ENCODE measurements around the gene CAMTA1. TPM values are rescaled to one million over a fixed set of nuclear protein-coding genes. Genes with fewer than 3 reads are reported as not detected.

The CAMTA1 gene
- total RNA-seq, 1 donor from 2014 or later = 79.3 TPM

DNA sequence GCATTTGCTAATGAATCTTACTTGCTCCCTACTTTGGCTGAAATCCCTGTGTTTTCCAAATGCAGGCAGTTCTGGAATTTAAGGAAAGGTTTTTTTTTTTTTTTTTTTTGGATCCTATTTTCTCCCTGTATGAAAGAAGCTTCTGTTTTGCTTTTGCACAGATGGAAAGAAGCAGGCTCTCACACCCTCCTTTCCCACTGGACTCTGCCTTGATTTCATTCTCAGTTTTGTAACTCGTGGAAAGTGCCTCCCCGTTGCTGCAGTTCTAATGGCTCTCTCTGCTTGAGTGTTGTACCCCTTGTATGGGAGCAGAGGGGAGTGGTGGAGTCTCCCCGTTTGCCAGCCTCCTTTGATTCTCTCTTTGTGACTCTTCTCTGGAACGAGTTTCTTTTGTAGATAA lies 291.9 kb downstream of the CAMTA1 start:
- no peak for DNase-seq (ENCODE audit: low read depth)

DNA sequence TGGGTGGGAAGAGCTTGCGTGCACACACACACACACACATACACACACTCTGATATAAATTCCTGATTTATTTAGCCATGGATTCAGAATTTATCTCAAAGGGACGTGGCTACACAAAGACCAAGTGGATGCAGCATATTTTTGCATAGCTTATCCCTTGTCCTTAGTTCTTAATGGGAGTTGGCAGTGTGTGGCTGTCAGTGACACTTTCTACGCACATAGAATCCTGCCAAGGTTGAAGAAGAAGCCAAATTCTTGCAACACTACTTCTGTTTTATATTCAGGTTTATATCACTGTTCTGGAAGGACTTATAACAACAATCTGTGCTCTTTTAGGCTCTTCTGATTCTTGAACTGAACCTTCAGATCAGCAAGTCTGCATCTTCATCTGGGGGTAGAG lies 292.7 kb downstream of the CAMTA1 start:
- DNase-seq (ENCODE audit: low read depth) = no peak

DNA sequence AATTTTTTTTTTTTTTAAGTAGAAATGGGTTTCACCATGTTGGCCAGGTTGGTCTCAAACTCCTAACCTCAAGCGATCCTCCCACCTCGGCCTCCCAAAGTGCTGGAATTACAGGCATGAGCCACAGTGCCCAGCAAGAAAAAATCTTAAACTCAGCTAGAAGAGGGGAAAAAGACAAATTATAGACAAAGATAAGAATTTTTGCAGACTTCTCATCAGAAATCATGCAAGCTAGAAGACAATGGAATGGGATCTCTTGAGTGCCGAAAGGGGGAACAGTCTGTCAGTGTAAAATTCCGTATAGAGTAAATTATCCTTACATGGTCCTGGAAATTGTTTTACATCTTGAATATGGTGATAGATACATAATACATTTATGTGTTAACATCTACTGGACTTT lies 294.4 kb downstream of the CAMTA1 start:
- DNase-seq (ENCODE audit: low read depth) = no peak

DNA sequence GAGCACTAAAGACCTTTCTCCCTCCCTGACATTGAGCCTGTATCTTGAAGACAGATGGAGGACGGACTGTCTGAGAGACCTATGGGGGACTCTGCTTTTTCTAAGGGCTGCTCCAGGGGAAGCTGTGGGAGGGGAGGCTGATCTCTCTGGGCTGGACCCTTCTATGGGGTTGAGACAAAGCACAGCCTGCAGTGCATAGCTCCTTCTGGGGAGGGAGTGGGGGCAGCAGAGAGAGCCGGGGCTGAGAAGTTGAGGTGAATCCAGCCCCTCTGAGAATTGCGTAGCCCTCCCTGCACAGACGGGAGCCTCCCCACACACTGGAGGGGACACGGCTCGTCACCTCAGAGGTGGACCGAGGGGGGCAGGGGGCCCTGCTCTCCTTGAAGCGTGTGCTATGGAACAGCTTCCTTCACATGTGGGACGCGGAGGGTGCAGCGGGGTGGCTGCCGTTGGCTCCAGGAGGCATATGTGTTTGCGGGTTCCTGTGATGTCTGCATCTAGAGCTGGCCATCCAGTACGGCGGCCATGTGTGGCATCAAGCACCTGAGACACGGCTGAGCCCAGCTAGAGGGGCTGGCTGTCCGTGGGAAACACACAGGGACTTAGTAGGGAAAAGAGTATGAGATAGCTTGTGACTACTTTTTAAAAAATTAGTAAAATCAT lies 299.1 kb downstream of the CAMTA1 start:
- DNase-seq (ENCODE audit: low read depth) = no peak

DNA sequence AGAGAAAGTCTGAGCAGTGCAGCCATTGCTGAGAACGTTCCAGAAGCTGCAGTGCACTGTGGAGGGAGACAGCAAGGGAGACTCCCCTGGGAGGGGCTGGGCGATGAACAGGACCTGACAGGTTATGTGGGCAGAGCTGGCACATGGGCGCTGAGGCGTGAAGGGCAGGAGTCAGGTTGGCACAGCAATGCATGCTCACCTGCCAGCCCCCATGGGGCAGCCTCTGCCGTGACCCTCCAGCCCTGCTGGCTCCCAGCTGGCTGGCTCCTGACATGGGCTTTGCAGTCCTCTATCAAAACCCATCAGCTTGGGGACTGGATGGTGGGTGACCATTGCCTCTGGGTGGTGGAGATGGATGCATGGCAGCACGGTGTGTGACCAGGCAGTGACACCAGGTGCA lies 300.3 kb downstream of the CAMTA1 start:
- no peak for DNase-seq (ENCODE audit: low read depth)

DNA sequence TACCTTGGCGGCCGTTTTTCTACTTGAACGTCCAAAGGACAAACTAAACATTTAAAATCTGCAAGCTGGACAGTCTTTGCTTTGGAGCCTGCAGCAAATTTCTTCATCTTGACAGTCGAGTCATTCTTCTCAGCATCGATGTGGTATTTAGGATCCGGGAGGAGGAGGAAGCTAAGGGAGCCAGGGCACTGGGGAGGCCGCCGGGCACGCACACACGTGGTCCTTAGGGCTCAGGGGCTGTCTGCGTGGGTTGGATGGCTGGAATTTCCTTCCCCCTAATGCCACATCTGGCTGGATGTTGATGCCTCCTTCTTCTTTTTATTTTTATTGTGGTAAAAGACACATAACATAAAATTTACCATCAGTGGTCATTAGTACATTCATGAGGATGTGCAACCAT lies 300.9 kb downstream of the CAMTA1 start:
- no peak for DNase-seq (ENCODE audit: low read depth)

DNA sequence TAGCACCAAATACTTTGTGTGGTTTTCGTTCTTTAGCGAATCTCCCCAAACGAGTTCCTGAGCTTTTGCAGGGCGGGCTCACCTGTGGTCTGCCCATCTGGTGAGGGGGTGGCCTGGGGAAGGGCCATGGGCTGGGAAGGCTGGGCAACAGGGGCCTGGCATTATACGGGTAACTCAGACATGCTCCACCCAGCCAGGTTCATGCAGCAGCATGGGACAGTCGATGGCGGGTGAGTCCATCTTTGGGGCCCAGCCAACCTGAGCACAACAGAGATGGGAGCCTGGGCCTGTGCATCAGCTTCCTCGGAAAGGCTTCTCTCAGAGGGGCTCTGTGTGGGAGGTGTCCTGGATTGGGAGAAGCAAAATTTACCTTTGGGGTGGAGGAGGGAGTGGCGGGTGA lies 302.6 kb downstream of the CAMTA1 start:
- no peak for DNase-seq (ENCODE audit: low read depth)

DNA sequence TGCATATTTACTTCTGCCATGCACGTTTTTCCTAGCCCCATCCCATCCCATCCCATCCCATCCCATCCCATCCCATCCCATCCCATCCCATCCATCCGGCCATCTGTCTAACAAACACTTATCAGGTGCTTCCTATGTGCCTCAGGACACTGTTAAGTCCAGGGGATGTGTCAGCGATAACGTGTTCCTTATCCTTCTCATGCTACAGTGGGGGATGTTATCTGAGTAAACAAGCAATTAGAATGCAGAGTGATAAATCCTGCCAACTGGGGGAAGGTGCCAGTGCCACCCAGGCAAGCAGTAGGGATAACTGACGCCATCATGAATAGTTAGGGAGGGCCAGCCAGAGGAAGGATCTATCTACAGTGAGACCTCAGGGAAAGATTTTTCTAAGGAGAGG lies 304.2 kb downstream of the CAMTA1 start:
- DNase-seq (ENCODE audit: low read depth) = no peak

DNA sequence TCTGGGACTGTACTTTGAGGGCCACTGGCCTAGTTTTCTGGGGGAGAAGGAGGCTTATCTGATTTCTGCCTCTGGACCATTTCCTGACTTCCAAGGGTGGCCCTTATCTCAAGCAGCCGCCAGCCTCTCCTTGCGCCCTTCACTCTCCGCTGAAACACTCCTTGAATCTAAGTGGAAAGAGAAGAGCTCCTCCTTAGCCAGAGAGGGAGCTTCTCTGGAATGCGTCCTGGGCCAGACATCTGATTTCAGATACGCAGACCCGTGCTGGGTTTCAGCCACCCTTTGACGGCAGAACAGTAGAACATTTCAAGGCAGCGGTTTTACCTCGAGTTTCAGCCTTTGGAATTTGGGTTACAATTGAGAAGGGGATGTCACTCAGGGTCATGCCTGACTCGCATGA lies 308.0 kb downstream of the CAMTA1 start:
- no peak for DNase-seq (ENCODE audit: low read depth)

DNA sequence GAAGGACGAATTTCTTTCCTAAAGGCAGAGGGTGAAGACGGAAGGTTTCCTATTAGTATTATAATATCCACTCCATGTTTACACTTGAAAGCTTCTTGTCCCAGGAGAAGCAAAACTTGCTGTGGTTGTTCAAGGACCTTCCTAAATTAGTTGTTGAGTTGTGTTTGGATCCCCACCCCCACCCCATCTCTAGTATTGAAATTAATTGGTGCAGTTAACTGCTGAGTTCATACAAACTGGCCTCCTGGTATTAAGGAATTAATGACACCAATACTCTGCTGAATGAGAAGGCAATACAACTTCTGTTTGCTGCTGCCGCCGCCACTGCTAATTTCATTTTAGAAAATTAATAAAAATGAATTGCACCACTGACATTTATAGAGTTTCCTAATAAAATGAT lies 308.8 kb downstream of the CAMTA1 start:
- no peak for DNase-seq (ENCODE audit: low read depth)

DNA sequence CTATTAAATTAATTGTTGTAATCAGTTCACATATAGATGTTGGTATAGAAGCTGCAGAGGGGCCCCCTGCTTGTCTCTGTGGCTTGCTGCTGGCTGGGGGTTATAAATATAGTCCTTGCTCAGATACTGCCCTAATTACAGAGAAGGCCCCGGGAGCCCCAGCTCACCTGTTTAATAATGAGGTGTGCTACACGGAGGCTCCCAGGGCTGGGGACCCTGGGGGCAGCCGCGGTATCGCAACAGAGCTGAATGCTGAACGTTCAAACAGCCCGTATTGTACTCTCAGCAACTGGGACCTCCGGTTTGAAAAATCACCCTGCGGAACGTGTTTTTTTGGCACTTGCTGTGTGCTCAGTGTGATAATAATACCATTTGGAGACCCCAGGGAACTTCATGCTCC lies 309.3 kb downstream of the CAMTA1 start:
- DNase-seq (ENCODE audit: low read depth) = no peak

DNA sequence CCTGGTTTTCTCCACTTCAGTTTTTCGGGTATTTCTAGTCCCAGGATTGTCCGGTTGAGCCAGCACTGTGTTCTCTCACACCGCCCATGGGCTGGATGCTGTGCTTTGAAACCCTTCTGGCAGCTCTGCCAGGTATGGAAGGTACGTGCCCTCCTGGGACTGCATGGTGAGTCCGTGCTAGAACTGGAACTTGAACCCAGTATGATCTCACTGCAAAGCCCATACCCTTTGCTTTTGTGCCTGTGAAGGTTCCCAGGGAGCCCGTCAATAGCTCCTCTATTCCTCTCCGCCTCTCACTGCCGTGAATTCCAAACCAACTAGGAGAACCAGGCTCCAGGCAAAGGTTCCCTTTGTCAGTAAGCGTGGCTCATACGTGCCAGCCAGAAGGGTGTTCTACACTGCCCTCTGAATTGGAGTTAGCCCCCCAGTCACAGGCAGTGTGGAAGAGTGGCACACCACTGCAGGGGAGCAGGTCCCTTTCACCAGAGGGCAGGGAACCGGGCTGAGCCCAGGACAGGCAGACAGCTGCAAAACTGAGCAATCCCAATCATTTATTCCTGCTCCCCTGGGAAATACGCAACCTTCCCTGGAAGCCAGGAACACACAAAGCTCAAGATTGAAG lies 310.2 kb downstream of the CAMTA1 start:
- DNase-seq (ENCODE audit: low read depth) = no peak

DNA sequence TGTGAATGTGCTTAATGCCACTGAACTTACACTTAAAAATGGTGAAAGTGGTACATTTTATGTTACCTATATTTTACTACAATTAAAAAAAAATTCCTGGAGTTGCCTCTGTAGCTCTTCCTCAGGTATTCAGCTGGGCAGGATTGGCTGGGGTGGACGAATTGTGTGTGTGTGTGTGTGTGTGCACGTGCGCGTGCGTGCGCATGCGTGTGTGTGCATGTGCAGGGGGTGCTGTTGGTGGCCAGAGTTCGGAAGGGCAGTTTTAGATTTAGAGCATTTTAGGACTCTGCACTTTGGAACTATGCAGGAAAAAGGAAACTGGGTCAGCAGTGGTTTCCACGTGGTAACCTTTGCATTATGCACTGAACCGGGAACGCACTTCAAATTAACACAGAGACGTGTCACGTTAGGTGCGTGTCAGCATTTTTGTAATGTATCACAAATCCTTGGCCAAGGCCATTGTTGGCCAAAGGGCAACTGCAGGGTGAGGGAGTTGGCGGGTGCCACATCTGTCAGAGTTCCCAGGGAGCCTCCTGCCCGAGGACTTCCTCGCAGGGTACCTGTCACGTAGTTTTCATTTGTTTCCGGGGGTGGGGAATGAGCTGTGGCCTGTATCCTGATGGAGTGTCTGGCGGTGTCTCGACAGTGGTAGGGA lies 312.8 kb downstream of the CAMTA1 start:
- no peak for DNase-seq (ENCODE audit: low read depth)

DNA sequence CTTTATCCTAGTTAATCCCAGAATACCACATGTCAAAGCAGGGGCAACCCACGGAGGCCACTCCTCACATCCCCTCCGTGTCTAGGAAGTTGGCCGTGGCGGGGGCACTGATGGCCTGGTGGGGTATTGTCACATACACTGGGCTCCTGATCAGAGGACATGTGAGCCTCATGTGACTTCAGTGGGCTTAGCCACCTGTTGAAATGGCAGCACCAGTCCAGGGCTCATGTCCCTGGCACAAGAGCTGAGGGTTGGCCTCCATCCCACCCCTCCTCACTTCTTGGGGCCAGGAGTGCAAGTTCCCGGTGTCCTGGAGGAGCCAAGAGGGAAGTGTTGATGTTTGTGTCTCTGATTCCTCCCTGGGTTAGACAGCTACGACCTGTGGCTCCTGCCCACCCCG lies 313.4 kb downstream of the CAMTA1 start:
- DNase-seq (ENCODE audit: low read depth) = no peak

DNA sequence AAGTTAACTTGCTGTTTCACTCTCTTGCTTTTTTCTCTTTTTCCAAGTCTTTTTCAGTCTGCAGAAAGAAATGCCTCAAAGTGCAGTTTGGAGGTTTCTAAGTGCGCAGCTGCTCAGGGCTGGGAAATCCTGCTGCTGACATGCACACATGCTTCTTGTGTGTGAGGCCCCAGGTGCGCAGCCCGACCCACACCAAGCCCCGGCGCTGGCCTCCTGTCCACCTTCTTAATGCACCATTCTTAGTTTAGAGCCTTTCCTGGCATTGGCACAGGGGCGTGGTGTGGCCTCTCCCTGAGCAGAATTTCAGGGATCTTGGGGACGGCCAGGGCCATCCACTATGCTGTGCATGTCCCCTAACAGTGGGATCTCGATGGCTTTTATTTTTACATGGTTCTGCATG lies 315.2 kb downstream of the CAMTA1 start:
- no peak for DNase-seq (ENCODE audit: low read depth)

DNA sequence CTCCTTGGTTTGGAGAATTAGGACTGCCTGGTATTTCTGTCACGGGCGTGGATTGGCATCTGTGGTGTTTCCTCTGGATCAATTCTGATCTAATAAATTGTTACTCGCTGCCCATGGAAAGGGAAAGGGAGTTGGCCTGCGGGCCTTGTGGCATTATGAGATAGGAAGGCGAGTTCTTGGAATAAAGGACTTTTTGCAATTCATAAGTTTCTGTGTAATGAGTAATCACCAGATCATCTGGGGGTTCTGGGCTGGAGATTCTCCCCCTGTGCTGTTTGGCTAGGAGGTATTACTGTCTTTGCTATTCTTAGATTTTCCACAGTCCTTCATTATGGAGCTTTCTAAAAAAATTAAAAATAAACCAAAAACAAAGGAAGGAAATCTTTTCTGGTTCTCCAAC lies 315.9 kb downstream of the CAMTA1 start:
- DNase-seq (ENCODE audit: low read depth) = no peak

DNA sequence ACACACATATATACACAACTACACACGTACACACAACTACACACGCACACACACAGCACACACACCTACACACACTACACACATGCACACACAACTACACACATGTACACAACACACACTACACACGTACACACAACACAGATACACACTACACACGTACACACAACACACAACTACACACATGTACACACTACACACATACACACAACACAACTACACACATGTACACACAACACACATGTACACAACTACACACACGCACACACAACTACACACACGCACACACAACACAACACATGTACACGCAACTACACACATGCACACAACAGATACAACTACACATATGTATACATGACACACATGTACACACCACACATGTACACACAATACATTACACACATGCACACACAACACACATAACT lies 318.1 kb downstream of the CAMTA1 start:
- no peak for DNase-seq (ENCODE audit: low read depth)

DNA sequence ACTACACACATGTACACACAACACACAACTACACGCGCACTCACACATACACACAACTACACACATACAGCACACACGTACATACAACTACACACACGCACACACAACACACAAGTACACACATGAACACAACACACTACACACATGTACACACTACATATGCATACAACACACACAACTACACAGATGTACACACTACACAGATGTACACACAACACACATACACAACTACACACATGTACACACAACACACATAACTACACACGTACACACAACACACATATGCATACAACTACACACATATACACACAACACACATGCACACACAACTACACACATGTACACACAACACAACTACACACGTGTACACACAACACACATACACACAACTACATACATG lies 318.6 kb downstream of the CAMTA1 start:
- DNase-seq (ENCODE audit: low read depth) = no peak

DNA sequence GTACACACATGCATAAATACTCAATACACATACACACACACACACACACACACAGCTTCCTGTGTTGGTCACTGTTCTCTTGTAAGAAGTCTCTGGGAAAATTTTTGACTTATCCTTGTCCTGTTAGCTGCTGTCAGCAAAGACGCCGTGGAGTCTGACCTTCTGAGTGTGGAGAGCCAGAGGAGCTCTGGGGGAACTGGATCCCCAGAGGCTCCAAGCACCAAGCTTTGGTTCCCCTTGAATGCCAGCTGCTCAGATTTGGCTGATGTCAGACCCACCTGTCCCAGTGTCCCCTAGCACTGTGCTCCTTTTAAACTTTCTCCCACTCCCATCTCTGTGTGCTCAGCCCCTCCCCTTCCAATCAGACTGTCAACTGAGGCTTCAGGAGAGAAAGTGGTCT lies 319.1 kb downstream of the CAMTA1 start:
- DNase-seq (ENCODE audit: low read depth) = no peak

DNA sequence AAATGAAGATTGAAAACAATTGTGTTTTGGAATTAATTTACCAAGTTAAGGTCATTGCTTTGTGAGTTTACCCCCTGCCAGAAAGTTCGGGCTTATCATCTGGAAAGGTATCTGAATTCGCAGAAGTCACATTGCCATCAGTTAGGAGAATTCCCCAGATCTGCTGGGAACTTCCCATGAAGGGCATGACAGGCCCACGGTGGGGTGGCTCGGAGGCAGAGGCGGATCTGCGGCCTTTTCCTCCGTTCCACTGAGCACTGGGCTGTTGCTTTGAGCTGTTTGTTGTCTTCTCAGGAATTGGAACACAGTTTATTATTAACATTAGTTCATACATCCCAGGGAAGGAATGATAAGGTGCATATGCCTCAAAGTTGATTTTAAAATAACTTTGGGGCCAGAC lies 320.0 kb downstream of the CAMTA1 start:
- DNase-seq (ENCODE audit: low read depth) = no peak

DNA sequence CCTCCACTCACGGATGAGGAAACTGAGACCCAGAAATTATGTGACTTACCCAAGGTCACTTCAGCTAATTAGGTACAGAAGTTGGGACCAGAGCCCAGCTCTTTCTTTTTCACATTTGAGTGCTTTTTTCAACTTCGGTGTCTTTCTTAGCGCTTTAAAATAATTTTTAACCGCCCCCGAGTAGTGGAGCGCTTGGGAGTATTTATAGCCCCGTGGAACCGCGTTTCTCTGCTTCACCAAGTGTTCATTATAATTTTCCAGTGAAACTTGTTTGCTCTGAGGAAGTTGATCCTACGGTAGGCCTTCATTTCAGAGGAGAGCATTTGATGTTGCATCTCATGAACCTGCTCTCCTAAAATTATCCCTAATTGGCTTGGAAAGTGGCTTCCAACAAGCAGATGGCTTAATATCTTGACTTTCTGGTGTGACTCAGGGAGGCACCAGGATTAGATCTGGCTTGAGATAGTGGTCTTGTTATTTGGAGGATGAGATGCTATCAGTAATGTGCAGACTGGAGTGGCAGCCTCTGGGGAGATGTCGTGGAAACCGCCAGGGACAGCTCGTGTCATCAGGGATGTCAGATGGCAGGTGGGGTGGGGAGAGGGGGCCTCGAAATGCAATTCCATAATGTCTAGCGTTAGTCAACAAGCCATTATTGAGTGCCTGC lies 321.3 kb downstream of the CAMTA1 start:
- no peak for DNase-seq (ENCODE audit: low read depth)

DNA sequence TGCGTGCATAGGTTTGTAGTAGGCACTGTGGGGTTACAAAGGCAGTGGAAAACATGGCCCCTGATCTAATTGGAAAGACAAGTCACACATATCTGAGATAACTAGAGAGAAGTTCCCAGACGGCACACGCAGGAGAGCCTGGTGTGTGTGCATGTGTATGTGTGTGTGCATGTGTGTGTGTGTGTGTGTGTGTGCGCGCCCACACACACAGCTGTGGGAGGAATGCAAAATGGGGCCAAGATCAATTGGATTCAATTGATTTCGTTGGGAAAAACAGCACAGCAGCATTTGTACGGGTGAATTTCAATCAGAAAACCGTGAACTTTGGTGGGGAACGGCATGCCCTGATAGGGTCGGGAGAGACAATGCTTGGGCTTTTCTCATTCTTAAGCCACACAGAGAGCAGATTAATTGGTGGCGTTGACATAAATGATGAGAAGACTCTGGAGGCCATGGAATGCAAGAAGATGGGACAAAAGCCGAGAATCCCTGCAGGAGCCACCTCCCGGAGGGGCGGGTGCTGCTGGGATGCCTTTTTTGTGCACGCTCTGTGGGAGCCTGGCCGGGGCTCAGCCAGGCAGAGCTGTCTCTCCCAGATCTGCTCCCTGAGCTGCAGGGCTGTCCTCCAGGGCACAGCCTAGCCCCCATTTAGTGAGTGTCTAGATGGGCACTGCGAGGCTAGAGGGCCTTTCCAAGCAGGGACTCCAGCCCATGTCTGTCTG lies 322.0 kb downstream of the CAMTA1 start:
- DNase-seq (ENCODE audit: low read depth) = no peak
